Measurements from ENCODE around the gene RIN3.

RIN3 gene

DNA sequence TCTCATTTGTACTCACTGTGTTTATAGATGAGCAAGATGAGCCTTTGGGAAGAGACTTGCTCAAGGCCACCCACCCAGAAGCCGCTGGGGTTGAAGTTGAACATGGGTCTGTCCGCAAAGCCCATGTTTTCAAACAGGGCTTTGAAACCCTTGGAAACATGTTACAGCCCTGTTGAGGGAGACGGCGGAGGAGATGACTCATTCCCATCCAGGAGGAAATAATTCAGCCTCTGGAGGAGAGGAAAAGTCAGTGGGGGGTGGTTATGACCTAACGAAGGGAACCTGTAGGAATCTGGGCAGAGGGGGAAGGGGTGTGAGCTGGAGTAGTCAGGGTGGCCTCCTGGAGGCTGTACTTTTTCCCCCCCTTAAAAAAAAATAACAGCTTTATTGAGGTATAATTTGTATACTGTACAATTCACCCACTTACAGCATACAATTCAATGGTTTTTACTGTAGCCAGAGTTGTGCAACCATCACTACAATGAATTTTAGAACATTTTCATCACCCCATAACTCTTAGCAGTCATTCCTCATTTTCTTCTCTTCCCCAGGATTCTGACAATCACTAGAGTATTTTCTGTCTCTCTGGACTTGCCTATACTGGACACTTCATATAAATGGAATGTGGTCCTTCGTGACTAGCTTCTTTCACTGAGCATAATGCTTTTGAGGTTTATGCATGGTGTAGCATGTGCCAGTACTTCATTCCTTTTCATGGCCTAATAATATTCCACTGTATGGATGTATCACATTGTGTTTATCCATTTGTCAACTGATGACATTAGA is 1.9 kb upstream of the RIN3 start:
- DNase-seq = no peak

DNA sequence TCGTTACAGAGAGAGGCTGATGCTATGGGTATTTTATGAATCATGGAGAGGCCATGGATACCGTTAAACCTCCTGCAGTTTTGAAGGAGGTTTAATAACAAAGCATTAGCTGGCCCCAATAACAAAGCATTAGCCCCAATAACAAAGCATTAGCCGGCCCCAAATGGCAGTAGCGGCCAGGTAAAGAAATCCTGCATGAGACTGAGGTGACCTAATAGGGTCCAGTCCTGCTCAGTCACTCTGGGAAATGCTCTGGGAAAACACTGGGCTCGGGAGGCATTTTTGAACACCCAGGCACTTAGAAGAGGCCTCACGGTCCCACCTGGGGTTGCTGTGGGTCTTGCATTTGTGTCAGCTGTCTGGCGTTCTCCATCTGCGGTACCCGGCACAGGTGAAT is 776 bp upstream of the RIN3 start:
- no peak for DNase-seq

- DNase-seq = peak; percentile 21 to 30
Measured at GRCh38 chr14:92513966-92514843, 624 bp downstream of the RIN3 start.

GRCh38 chr14:92514844-92515514 is 1.4 kb downstream of the RIN3 start:
- no peak for DNase-seq

- no peak for DNase-seq
Measured at GRCh38 chr14:92515546-92516343, 2.2 kb downstream of the RIN3 start.

- DNase-seq = no peak
Measured at GRCh38 chr14:92516344-92516965, 2.9 kb downstream of the RIN3 start.

DNA sequence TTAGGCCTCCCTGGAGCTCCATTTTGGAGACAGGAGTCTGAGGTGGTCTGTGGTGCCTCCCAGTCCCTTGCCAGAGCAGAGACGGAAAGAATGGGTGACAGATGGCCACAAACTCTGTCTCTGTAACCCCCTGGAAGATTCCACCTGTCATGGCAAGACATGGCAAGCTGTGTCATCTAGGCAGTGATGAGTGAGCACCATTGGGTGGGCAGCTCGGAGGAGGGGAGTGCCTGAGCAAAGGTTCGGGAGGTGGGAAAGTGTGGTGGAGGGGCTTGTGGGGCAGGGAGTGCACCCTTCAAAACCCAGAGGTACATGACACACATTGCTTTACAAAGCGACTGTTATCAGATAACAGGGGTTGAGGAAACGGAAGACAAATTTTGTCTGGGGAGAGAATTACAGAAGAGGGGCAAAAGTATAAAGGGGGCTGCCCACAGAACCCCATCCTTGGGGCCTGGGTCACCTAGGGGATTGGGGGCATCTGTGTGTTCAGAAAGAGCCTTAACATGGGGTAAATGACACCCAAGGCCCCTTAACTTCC is 3.5 kb downstream of the RIN3 start:
- DNase-seq = peak in 1 of 2 experiments; percentile 7

GRCh38 chr14:92517761-92518160 is 4.2 kb downstream of the RIN3 start:
- DNase-seq = no peak

DNA sequence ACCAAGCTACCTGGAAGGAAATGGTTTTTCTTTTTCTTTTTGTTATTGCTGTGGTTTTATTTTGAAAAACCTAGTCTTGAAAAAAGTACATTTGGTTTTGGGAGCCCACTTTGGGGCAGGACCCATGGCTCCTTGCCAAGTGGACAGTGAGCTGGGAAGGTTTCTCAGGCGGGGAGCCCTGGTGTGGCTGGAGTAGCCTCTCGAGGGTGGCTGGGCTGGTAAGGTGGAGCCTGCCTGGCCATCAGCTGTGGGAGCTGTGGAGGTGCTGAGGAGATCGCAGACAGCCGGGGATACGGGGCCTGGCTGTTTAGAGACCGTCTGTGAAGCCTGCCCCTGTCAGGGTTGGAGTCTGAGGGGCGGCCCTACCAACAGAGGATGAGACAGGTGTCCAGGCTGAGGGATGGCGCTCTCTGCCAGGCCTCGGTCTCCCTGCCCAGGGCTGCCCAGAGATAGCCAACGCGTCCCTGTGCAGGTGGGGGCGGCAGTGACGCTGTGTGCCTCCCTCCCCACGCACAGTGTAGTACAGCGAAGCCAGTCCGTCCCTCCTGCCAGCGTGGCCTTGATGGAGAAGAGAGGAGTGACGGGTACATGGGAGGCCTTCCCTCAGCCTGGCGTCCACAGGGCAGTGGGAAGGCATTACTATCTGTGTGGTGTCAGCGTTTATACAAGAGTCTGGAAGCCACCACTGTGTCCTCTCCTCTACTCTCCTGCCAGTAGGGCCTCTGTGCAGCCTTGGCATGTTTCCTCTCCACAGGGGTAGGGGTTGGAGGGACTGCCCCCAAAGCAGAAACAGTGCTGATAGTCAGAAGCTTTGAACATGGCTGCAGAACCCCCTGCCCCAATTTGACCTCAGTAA is 5.9 kb downstream of the RIN3 start:
- DNase-seq = no peak

GRCh38 chr14:92520102-92521057 is 6.8 kb downstream of the RIN3 start:
- no peak for DNase-seq

GRCh38 chr14:92521058-92521415 is 7.5 kb downstream of the RIN3 start:
- no peak for DNase-seq

- no peak for DNase-seq
Measured at GRCh38 chr14:92523752-92524151, 10.2 kb downstream of the RIN3 start.

- no peak for DNase-seq
Measured at GRCh38 chr14:92524602-92525185, 11.1 kb downstream of the RIN3 start.

DNA sequence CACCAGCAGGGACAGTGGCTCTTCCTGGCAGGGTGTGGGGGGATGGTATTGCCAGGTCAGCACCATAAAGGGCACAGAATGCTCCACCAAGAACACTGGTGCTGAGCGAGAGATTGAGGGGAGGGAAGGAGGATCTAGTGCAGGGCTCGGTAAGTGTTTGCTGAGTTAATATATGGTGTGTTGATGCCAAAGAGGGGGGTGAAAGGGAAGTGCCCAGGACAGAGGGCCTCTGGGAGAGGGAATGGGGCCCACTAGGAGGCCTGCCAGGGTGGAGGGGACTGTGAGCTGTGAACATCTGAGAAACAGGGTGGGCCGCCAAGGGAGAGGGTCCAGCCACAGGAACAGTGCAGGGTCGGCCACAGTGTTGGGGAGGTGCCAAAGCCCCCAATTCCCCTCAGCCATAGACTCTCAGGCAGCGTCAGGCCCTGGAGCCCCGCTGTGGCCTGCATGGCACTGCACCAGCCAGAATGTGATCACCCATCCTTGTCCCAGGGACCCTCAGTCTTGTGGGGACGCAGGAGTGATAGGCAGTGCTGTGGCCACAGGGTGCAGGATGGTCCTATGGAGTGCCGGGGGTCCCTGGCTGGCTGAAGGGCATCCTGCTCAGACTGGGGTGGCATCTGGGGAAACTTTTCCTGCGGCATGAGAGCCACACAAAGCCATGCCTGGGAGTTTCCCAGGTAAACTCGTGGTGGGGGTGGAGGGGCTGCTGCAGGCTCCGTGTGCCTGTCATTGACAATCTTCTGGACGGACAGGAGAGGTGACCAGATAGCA is 11.9 kb downstream of the RIN3 start:
- DNase-seq = no peak

GRCh38 chr14:92527721-92528120 is 14.1 kb downstream of the RIN3 start:
- DNase-seq = no peak

DNA sequence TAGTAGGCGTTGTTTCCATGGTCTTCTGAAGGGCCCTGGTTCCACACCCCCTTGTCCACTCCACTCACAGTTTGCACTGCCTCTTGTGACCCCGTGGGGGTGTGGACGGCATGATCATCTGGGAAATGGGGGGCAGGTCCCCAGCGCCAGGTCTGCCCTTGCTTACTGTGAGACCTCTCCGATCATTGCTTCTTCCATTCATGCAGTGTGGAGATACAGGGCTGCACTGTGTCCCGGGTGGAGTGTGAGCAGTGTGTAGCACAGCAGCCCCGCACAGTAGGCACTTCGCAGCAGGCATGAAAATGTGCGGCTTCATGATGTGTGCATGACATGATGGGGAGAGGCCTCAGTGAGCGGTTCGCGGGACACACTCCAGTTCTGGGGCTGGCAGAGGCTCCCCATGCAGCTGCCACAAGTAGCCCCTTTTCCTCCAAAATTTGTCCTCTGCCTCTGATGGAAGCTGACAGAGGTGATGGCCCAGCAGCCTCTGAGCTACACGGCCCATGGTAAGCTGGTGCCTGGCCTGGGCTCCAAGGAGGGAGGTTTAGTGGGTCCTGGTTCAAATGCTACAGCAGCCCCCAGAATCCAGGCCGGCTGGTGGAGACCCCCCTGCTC is 15.0 kb downstream of the RIN3 start:
- no peak for DNase-seq

- no peak for DNase-seq
Measured at GRCh38 chr14:92529903-92530302, 16.3 kb downstream of the RIN3 start.

Measured in activated CD4-positive, alpha-beta T cell treated with anti-CD3 and anti-CD28 coated beads, Interleukin-2, amount 50 U/mL, for 4 hours (primary cell).